HepG2 (cell line): ENCODE measurements around the gene ELAC1. TPM values are rescaled to one million over a fixed set of nuclear protein-coding genes. Genes with fewer than 3 reads are reported as not detected.

Experiments used
- ATAC-seq: fragments of 200-7000 bp; cut with Tn5 transposase; 3 replicates; pipeline ENCODE4 v1.9.1; 2020; ENCODE audit warnings: mild to moderate bottlenecking, moderate library complexity
- BruUV-seq: library from RNA; stranded (reverse); fragments of 400-500 nt; replicated peaks from 2 replicates; lab custom pipeline; 2021; lab: Mats Ljungman, UMichigan
- CTCF ChIA-PET: fragments of 300-600 bp; formaldehyde crosslinking; extraction: SDS; loops from one replicate; lab custom pipeline; 2021; ENCODE audit warnings: low total read pairs, inconsistent platforms, low intra/inter-chr PET ratio; lab: Yijun Ruan, JAX
- POLR2A ChIA-PET: fragments of 350-600 bp; sonication (Branson Sonifier 250); formaldehyde crosslinking; loops from one replicate; lab custom pipeline; 2020; ENCODE audit warnings: antibody characterized with exemption, inconsistent platforms; lab: Yijun Ruan, JAX
- DNase-seq: peaks from one replicate; pipeline ENCODE4 v3.0.0-alpha.2; 2015; ENCODE audit warnings: low spot score
- FAIRE-seq: peaks from 3 replicates; lab custom pipeline; 2011; peaks lifted over from hg19 to GRCh38; lab: Jason Lieb, UNC
- H2AFZ ChIP-seq: one replicate; pipeline ENCODE4 v1.6.1; 2011; ENCODE audit warnings: low read length, inconsistent platforms
- H3K27ac ChIP-seq: fragments of 300-600 bp; 3 replicates; pipeline ENCODE4 v1.8.0; 2011; ENCODE audit warnings: mixed run types, mild to moderate bottlenecking, mixed read lengths, low read length, inconsistent platforms; ENCODE audit not compliant: insufficient read depth; ENCODE audit errors: extremely low read length
- H3K27me3 ChIP-seq, 2 experiments: fragments of 200-600 bp in 1 of 2; 2 replicates in 1 of 2; 3 replicates in 1 of 2; pipeline versions ENCODE4 v1.6.0 to v1.8.0; 2011; ENCODE audit warnings: low read length in 2 of 2, mild to moderate bottlenecking in 2 of 2, moderate library complexity in 2 of 2, inconsistent platforms in 1 of 2; ENCODE audit not compliant: insufficient read depth in 2 of 2, control insufficient read depth in 1 of 2
- H3K36me3 ChIP-seq, 2 experiments: fragments of 200-600 bp in 1 of 2; replicated peaks in 1 of 2; 2 replicates in 1 of 2; 3 replicates in 1 of 2; pipeline versions ENCODE4 v1.5.1 to v1.8.0; 2011; ENCODE audit warnings: low read length in 2 of 2, inconsistent platforms in 1 of 2; ENCODE audit not compliant: insufficient read depth in 2 of 2, control insufficient read depth in 1 of 2
- H3K4me1 ChIP-seq: 2 replicates; pipeline ENCODE4 v1.5.1; 2012; ENCODE audit warnings: low read length, inconsistent platforms; ENCODE audit not compliant: insufficient read depth
- H3K4me2 ChIP-seq: 2 replicates; pipeline ENCODE4 v1.6.0; 2011; ENCODE audit warnings: low read depth, low read length, inconsistent platforms
- H3K4me3 ChIP-seq, 3 experiments: fragments of 200-600 bp in 1 of 3; sonication (generic), shearing (Covaris generic) in 1 of 3; replicated peaks in 1 of 3; 2 replicates each; pipeline ENCODE4 v1.5.1; 2011 to 2016; ENCODE audit warnings: low read length in 3 of 3, inconsistent platforms in 2 of 3, low read depth in 2 of 3, mild to moderate bottlenecking in 2 of 3, control low read depth in 1 of 3, mixed read lengths in 1 of 3; ENCODE audit not compliant: insufficient read depth in 1 of 3
- H3K79me2 ChIP-seq: one replicate; pipeline ENCODE4 v1.6.1; 2011; ENCODE audit warnings: low read length, inconsistent platforms; ENCODE audit not compliant: insufficient read depth
- H3K9ac ChIP-seq: 2 replicates; pipeline ENCODE4 v1.6.0; 2011; ENCODE audit warnings: mild to moderate bottlenecking, low read depth, low read length, inconsistent platforms; ENCODE audit not compliant: insufficient read depth
- H3K9me3 ChIP-seq: 2 replicates; pipeline ENCODE4 v1.5.1; 2012; ENCODE audit warnings: mild to moderate bottlenecking, low read length
- H4K20me1 ChIP-seq: 2 replicates; pipeline ENCODE4 v1.6.0; 2011; ENCODE audit warnings: inconsistent platforms, mild to moderate bottlenecking, low read length, moderate library complexity; ENCODE audit not compliant: insufficient read depth
- ATM ChIP-seq: fragments of 450-650 bp; IDR thresholded peaks from 2 replicates; pipeline ENCODE4 v1.7.1; 2017; ENCODE audit warnings: mild to moderate bottlenecking, borderline replicate concordance
- DMAP1 ChIP-seq: IDR thresholded peaks from 2 replicates; pipeline ENCODE4 v1.6.1; 2016
- DNMT1 ChIP-seq: sonication (generic); formaldehyde crosslinking; IDR thresholded peaks from 2 replicates; pipeline ENCODE4 v1.5.1; 2020; ENCODE audit warnings: mild to moderate bottlenecking, missing genetic modification reagents
- NFATC3 ChIP-seq: sonication (generic); formaldehyde crosslinking; IDR thresholded peaks from 2 replicates; pipeline ENCODE4 v1.5.1; 2020; ENCODE audit warnings: mild to moderate bottlenecking, missing genetic modification reagents
- SMAD1 ChIP-seq: sonication (generic); formaldehyde crosslinking; IDR thresholded peaks from 2 replicates; pipeline ENCODE4 v1.4.0; 2020; ENCODE audit warnings: missing genetic modification reagents, low read depth, mild to moderate bottlenecking, borderline replicate concordance
- ZBTB20 ChIP-seq: sonication (generic); formaldehyde crosslinking; IDR thresholded peaks from 2 replicates; pipeline ENCODE4 v1.8.1; 2023; ENCODE audit warnings: missing genetic modification reagents, low read depth, mild to moderate bottlenecking, borderline replicate concordance
- ZNF143 ChIP-seq: sonication (generic); formaldehyde crosslinking; IDR thresholded peaks from 2 replicates; pipeline ENCODE4 v1.4.0; 2020; ENCODE audit warnings: missing genetic modification reagents
- WGBS: methylation state at CpG from one replicate; pipeline ENCODE4 v1.1.6; 2017; ENCODE audit warnings: low lambda C conversion rate; 5-methylcytosine and 5-hydroxymethylcytosine counted together
- in situ Hi-C: cut with HindIII; loops from 2 replicates; pipeline ENCODE4 v1.10.0; 2017; ENCODE audit warnings: low pct_unique_long_range_greater_than_20kb; ENCODE audit not compliant: extremely low pct_ligation_motif_present
- intact Hi-C: fragments of 100-400 bp; cut with micrococcal nuclease; formaldehyde crosslinking; loops from one replicate; pipeline ENCODE4 v1.10.0; 2022; ENCODE audit not compliant: unreplicated experiment
- polyA plus RNA-seq, 8 experiments: library from polyadenylated mRNA; depleted of rRNA in 3 of 8; stranded (reverse) in 7 of 8; unstranded in 1 of 8; fragments of >200 nt; fragmentation: Illumina TruSeq in 4 of 8; extraction: Trizol in 4 of 8; gene quantifications; 2 replicates each; pipeline versions ENCODE4 v1.2.1 to v1.2.3, GENCODE V29; 2011 to 2016; ENCODE audit warnings: low read depth in 4 of 8, missing spikeins in 1 of 8, mixed read lengths in 1 of 8; ENCODE audit not compliant: insufficient read depth in 1 of 8
- total RNA-seq, 5 experiments: library from RNA; depleted of rRNA; stranded (reverse); fragments of >200 nt; fragmentation: Illumina TruSeq; extraction: Trizol; gene quantifications; 2 replicates each; pipeline ENCODE4 v1.2.3, GENCODE V29; 2016; ENCODE audit warnings: low read depth in 1 of 5
- TF ChIP-seq, protein P1 (sequence below): sonication (generic); formaldehyde crosslinking; IDR thresholded peaks from 2 replicates; pipeline ENCODE4 v1.9.0; 2021; ENCODE audit warnings: mild to moderate bottlenecking, missing genetic modification reagents

Gene ELAC1
- total and polyA plus RNA-seq, 2 of the 13 experiments (the other 11 are each of a cell fraction or from before 2014, with no cell fraction given) = 1.9 to 3.6 TPM

DNA sequence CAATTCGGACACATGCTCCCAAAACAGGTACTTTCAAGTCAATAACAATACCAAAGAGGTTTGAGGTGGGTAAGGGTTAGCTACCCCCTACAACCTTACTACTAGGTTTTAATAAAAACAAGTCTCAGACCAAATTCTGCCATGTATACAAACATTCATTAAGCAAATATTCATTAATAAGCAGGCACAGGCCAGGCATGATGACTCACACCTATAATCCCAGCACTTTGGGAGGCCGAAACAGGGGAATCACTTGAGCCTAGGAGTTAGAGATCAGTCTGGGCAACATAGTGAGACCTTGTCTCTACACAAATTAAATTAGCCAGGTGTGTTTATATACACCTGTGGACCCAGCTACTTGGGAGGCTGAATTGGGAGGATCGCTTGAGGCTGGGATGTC is 11.7 kb upstream of the ELAC1 start:
- ATAC-seq (no peak), DNase-seq (no peak), FAIRE-seq (no peak)
- intact Hi-C loops (no loop called here), in situ Hi-C loops (no loop called here)
- Histone ChIP-seq H3K4me2 (no peak overlapping the region), H3K36me3 (no peaks in the 10 kb centered on the region), H4K20me1 (no peaks in the 10 kb centered on the region), H3K27ac (no peak overlapping the region), H3K4me1 (peaks cover 10% of the 10 kb centered on the region), H3K9me3 (0 out of 2 replicates have a peak, but pooled peaks cover under 1% of the 10 kb centered on the region), H3K9ac (no peak overlapping the region), H3K27me3 (no peaks in the 10 kb centered on the region), H2AFZ (no peak overlapping the region), H3K79me2 (no peaks in the 10 kb centered on the region), H3K4me3 (no peak overlapping the region)
- CTCF ChIA-PET = no interaction called here
- 69% methylated on average over 3 of the region's 3 CpGs for WGBS
- no TSS peak for BruUV-seq
- TF ChIP-seq ZBTB20 = no peak
- TF ChIP-seq DMAP1 (CRISPR knock-in tag) = no peak
- no peak for TF ChIP-seq ATM
- TF ChIP-seq, protein P1, sequence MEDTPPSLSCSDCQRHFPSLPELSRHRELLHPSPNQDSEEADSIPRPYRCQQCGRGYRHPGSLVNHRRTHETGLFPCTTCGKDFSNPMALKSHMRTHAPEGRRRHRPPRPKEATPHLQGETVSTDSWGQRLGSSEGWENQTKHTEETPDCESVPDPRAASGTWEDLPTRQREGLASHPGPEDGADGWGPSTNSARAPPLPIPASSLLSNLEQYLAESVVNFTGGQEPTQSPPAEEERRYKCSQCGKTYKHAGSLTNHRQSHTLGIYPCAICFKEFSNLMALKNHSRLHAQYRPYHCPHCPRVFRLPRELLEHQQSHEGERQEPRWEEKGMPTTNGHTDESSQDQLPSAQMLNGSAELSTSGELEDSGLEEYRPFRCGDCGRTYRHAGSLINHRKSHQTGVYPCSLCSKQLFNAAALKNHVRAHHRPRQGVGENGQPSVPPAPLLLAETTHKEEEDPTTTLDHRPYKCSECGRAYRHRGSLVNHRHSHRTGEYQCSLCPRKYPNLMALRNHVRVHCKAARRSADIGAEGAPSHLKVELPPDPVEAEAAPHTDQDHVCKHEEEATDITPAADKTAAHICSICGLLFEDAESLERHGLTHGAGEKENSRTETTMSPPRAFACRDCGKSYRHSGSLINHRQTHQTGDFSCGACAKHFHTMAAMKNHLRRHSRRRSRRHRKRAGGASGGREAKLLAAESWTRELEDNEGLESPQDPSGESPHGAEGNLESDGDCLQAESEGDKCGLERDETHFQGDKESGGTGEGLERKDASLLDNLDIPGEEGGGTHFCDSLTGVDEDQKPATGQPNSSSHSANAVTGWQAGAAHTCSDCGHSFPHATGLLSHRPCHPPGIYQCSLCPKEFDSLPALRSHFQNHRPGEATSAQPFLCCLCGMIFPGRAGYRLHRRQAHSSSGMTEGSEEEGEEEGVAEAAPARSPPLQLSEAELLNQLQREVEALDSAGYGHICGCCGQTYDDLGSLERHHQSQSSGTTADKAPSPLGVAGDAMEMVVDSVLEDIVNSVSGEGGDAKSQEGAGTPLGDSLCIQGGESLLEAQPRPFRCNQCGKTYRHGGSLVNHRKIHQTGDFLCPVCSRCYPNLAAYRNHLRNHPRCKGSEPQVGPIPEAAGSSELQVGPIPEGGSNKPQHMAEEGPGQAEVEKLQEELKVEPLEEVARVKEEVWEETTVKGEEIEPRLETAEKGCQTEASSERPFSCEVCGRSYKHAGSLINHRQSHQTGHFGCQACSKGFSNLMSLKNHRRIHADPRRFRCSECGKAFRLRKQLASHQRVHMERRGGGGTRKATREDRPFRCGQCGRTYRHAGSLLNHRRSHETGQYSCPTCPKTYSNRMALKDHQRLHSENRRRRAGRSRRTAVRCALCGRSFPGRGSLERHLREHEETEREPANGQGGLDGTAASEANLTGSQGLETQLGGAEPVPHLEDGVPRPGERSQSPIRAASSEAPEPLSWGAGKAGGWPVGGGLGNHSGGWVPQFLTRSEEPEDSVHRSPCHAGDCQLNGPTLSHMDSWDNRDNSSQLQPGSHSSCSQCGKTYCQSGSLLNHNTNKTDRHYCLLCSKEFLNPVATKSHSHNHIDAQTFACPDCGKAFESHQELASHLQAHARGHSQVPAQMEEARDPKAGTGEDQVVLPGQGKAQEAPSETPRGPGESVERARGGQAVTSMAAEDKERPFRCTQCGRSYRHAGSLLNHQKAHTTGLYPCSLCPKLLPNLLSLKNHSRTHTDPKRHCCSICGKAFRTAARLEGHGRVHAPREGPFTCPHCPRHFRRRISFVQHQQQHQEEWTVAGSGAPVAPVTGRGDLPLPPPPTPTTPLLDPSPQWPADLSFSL (CRISPR knock-in tag) = no peak
- TF ChIP-seq ZNF143 (CRISPR knock-in tag) = no peak
- TF ChIP-seq NFATC3 (CRISPR knock-in tag) = no peak
- TF ChIP-seq DNMT1 (CRISPR knock-in tag) = no peak
- no peak for TF ChIP-seq SMAD1 (CRISPR knock-in tag)
- POLR2A ChIA-PET = interaction anchor here (1.3 to 2.2 kb wide), 2 partner anchors 12 to 74 kb away, joined by 3 to 7 read pairs; partner anchors contain the start of genes ELAC1 and SMAD4
